Natural killer cell (primary cell): Measurements from ENCODE around the gene HEATR9. TPM values are rescaled to one million over a fixed set of nuclear protein-coding genes. Genes with fewer than 3 reads are reported as not detected.

ENCODE experiments used
- ATAC-seq, 3 donors: fragments of 150-1000 bp in 2 of 3; fragments of 200-7000 bp in 1 of 3; cut with Tn5 transposase; 1 replicate in 1 of 3; 2 replicates in 2 of 3; pipeline ENCODE4 v1.10.0; 2021; ENCODE audit warnings: mild to moderate bottlenecking in 2 of 3, moderate library complexity in 2 of 3
- DNase-seq, 2 donors: peaks; one replicate each; pipeline versions ENCODE4 v3.0.0 to v3.0.0-alpha.2; 2013 to 2021; ENCODE audit warnings: mixed read lengths in 1 of 2
- H3K27ac ChIP-seq: one replicate; pipeline ENCODE4 v1.5.1; 2013; ENCODE audit warnings: mild to moderate bottlenecking, low read length
- H3K27me3 ChIP-seq: one replicate; pipeline ENCODE4 v1.6.1; 2013; ENCODE audit warnings: low read length; ENCODE audit not compliant: control insufficient read depth, insufficient read depth
- H3K36me3 ChIP-seq: one replicate; pipeline ENCODE4 v1.6.1; 2013; ENCODE audit warnings: low read length; ENCODE audit not compliant: control insufficient read depth, insufficient read depth
- H3K4me1 ChIP-seq: one replicate; pipeline ENCODE4 v1.6.1; 2013; ENCODE audit warnings: low read length; ENCODE audit not compliant: control insufficient read depth, insufficient read depth
- H3K4me3 ChIP-seq: one replicate; pipeline ENCODE4 v1.5.1; 2013; ENCODE audit warnings: low read length
- H3K9me3 ChIP-seq: one replicate; pipeline ENCODE4 v1.6.1; 2013; ENCODE audit warnings: low read length; ENCODE audit not compliant: control insufficient read depth, insufficient read depth
- H3K27ac Mint-ChIP-seq, 2 donors: one replicate each; pipeline ENCODE4 v1.8.0; 2022; ENCODE audit warnings: mild to moderate bottlenecking in 2 of 2, mixed read lengths in 2 of 2, moderate library complexity in 1 of 2
- H3K27me3 Mint-ChIP-seq, 2 donors: one replicate each; pipeline ENCODE4 v1.8.0; 2022; ENCODE audit warnings: low read depth in 2 of 2, mixed read lengths in 2 of 2
- H3K36me3 Mint-ChIP-seq: one replicate; pipeline ENCODE4 v1.8.0; 2022; ENCODE audit warnings: mixed read lengths
- H3K4me1 Mint-ChIP-seq, 2 donors: one replicate each; pipeline ENCODE4 v1.8.0; 2022; ENCODE audit warnings: mixed read lengths in 2 of 2
- H3K4me3 Mint-ChIP-seq: one replicate; pipeline ENCODE4 v1.8.0; 2022; ENCODE audit warnings: mild to moderate bottlenecking, moderate library complexity, mixed read lengths
- H3K9me3 Mint-ChIP-seq, 2 donors: one replicate each; pipeline ENCODE4 v1.8.0; 2022; ENCODE audit warnings: mixed read lengths in 2 of 2
- WGBS: methylation state at CpG from one replicate; pipeline ENCODE4 v1.1.7; 2013; ENCODE audit warnings: missing lambda C conversion rate; ENCODE audit not compliant: insufficient coverage; 5-methylcytosine and 5-hydroxymethylcytosine counted together
- intact Hi-C: fragments of 100-400 bp; cut with micrococcal nuclease; formaldehyde crosslinking; loops from one replicate; pipeline ENCODE4 v1.14.2; 2022
- total RNA-seq, 4 donors: library from RNA; stranded (reverse); fragments of 120-200 nt in 1 of 4; gene quantifications; one replicate each; pipeline versions ENCODE4 v1.2.3 to v1.2.4, GENCODE V29; 2013 to 2022
- TF ChIP-seq, protein P1 (sequence below): fragments of 200-600 bp; IDR thresholded peaks from one replicate; pipeline ENCODE4 v1.8.0; 2022; ENCODE audit warnings: antibody characterized with exemption

HEATR9 gene
- total RNA-seq, 3 donors from 2014 or later (not counting 1 experiment from before 2014, with no cell fraction given), result 10.0 to 24.1 (median 15.1) TPM

DNA sequence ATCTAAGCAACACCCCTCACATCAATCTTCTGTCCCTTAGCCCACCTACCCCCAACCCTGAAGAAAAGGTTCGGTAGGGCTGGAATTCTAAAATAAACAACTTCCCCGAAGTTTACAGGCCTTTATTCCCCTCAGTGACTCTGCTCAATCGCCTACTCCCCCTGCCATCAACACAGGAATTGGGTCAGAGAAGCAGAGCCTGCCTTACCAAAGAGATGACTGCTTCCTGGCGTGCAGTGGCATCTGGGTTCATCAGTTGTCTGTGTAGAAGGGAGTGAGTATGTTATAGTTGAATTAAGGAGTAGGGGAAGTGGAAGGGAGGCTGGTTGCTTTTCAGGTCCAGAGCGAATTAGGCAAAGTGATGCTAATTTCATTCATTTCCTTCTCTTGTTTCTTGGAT lies 12.7 kb downstream of the HEATR9 start:
- WGBS, result 79% methylated on average over 5 of the region's 5 CpGs
- H3K36me3 ChIP-seq, result peaks cover 3% of the 10 kb centered on the region
- H3K9me3 Mint-ChIP-seq, result no peaks in the 10 kb centered on the region
- TF ChIP-seq, protein P1, sequence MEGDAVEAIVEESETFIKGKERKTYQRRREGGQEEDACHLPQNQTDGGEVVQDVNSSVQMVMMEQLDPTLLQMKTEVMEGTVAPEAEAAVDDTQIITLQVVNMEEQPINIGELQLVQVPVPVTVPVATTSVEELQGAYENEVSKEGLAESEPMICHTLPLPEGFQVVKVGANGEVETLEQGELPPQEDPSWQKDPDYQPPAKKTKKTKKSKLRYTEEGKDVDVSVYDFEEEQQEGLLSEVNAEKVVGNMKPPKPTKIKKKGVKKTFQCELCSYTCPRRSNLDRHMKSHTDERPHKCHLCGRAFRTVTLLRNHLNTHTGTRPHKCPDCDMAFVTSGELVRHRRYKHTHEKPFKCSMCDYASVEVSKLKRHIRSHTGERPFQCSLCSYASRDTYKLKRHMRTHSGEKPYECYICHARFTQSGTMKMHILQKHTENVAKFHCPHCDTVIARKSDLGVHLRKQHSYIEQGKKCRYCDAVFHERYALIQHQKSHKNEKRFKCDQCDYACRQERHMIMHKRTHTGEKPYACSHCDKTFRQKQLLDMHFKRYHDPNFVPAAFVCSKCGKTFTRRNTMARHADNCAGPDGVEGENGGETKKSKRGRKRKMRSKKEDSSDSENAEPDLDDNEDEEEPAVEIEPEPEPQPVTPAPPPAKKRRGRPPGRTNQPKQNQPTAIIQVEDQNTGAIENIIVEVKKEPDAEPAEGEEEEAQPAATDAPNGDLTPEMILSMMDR, result no peak
- H3K4me3 Mint-ChIP-seq, result peak overlapping the region; percentile 1
- peaks cover under 1% of the 10 kb centered on the region for H3K36me3 Mint-ChIP-seq
- H3K27ac ChIP-seq, result peak overlapping the region; percentile 5
- H3K9me3 ChIP-seq, result no peaks in the 10 kb centered on the region
- no peak overlapping the region for H3K4me3 ChIP-seq
- peaks cover 20% of the 10 kb centered on the region for H3K4me1 ChIP-seq
- DNase-seq (no peak), ATAC-seq (peak in 2 of 3 donors; percentile 61 to 78)
- H3K27me3 ChIP-seq, result no peaks in the 10 kb centered on the region
- H3K27ac Mint-ChIP-seq, result peak overlapping the region; percentile 55 to 68
- H3K27me3 Mint-ChIP-seq, result no peaks in the 10 kb centered on the region
- H3K4me1 Mint-ChIP-seq, result peaks cover 44 to 58% of the 10 kb centered on the region in 2 donors
- intact Hi-C loops, result no loop called here

DNA sequence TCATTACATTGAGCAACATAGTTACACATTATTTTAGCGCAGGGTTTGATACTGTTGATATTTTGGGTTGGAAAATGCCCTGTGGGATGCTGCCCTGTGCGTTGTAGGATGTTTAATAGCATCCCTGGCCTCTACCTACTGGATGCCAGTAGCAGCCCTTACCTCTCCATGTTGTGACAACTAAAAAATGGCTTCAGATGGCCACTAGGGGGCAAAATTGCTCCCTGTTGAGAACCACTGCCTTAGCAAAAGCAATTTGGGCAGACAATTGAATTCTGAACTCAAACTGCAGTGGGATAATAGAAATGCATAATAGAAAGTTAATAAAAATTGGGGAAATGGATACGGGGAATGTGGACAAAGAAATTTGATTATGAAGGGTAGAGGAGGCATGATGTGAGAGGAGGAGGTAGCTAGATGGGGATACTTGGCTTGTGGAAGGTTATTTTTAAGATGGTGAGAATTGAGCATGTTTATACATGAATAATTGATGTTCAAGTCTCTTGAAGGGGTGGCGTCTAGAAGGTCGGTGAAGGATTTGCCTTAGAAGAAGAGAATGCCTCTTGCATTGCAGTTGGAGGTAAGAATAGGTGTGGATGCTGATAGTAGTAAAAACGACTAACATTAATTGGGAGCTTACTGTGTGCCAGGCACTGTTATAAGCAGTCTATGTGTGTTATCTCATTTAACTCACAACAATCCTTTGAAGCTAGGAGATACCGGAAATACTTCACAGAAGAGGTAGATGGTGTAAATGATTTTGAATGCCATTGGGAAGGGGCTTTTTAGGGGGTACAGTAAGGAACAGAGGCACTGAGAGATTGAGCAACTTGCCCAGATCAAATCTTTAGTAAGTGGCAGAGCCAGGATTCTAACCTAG lies 19.0 kb downstream of the HEATR9 start:
- Mint-ChIP-seq H3K4me3 (peak overlapping the region; percentile 62), H3K36me3 (no peaks in the 10 kb centered on the region), H3K27ac (peak overlapping the region; percentile 59 to 68), H3K4me1 (peaks cover 27 to 41% of the 10 kb centered on the region in 2 donors), H3K9me3 (no peaks in the 10 kb centered on the region), H3K27me3 (no peaks in the 10 kb centered on the region)
- intact Hi-C loops, result loop anchor here (1.0 to 5.0 kb wide), 4 partner anchors 48 to 300 kb away; partner anchors contain the start of gene RDM1
- TF ChIP-seq, protein P1, result peak; percentile 92
- peak; percentile 44 to 86 for DNase-seq
- H3K9me3 ChIP-seq, result no peaks in the 10 kb centered on the region
- peak overlapping the region; percentile 27 for H3K27ac ChIP-seq
- ATAC-seq, result peak; percentile 81 to 96 (median 92)
- H3K36me3 ChIP-seq, result peaks cover 35% of the 10 kb centered on the region
- 47% methylated on average over 5 of the region's 7 CpGs for WGBS
- no peak overlapping the region for H3K4me3 ChIP-seq
- H3K4me1 ChIP-seq, result peaks cover 18% of the 10 kb centered on the region
- no peaks in the 10 kb centered on the region for H3K27me3 ChIP-seq

DNA sequence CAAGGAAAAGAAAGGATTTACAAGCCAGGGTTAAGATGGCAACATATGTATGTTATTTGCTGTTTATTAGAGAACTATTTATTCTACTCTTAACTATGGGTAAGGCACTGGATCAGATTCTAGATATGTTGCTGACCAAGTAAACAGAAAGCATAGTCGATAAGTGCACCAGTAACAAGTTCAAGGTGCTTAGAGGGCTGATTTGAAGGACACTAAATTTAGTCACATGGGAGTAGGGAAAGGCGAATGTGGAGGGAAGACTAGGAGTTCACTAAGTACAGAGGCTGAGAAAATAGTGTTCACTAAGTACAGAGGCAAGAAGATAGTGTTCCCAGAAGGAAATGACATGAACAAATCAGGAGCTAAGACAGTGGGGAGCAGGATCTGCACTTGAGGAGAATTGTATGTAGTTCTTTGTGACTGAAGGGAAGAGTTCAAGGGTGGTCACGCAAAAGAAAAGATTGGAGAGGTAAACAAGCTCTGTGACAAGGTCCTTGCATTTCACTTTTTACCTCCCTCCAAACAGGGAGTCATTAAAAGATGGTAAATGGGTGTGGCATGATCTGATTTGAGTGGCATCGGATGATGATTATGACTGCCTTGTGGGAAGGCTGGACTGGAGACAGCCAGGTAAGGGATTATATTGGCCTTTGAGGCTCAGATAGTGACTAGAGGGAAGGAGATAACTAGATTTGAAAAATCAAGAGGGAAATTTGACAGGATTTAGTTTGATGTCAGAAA lies 20.9 kb downstream of the HEATR9 start:
- no peak overlapping the region for H3K4me3 ChIP-seq
- peaks cover 52% of the 10 kb centered on the region for H3K36me3 ChIP-seq
- Mint-ChIP-seq H3K4me1 (peaks cover 19 to 38% of the 10 kb centered on the region in 2 donors), H3K27ac (peak overlapping the region; percentile 35 to 49), H3K4me3 (no peak overlapping the region), H3K9me3 (no peaks in the 10 kb centered on the region), H3K36me3 (peaks cover 17% of the 10 kb centered on the region), H3K27me3 (no peaks in the 10 kb centered on the region)
- TF ChIP-seq, protein P1, result no peak
- intact Hi-C loops, result loop anchor here (5.0 kb wide), 2 partner anchors 49 to 84 kb away; partner anchors contain the start of gene RDM1
- H3K27ac ChIP-seq, result no peak overlapping the region
- H3K9me3 ChIP-seq, result no peaks in the 10 kb centered on the region
- WGBS, result 93% methylated on average over 4 of the region's 4 CpGs
- H3K4me1 ChIP-seq, result peaks cover 18% of the 10 kb centered on the region
- ATAC-seq, result no peak
- H3K27me3 ChIP-seq, result no peaks in the 10 kb centered on the region
- DNase-seq, result no peak
